Measurements from ENCODE around the gene ERI3.

The ERI3 gene

DNA sequence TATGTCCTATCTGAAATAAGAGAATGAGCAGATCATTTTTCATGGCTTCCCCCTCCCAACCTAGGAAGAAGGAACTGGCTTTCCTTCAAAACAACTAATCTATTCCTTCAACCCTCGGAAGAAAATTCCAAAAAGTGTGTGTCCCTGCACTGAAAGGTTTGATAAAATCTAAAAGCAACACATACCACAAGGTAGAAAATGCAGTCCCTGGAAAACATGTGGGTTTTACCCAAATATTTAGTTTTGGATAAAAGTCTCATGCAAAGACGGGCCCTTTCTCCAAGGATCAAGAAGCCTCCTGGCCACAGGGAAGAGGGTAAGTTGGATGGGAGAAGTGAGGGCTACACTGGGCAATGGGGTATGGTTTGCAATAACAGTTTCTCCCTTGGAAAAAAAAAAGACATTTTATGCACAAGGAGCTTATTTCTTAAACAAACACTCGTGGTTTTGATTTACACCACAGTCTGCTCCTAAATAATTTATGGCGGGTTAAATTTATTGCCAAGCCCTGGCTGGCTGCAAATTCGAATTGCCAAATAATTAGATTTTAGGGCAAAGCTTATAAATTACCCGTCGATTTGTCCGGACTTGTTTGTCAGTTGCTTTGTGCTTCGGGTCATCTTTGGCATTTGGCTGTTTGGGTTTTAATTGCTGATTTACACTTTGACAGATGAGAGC is 28.9 kb downstream of the ERI3 start:
- TF ChIP-seq CTCF (IDR thresholded peaks at IDR 0.05; ENCODE audit: extremely low read depth, missing control alignments): no peak
- no peak for DNase-seq (ENCODE audit: low spot score)

DNA sequence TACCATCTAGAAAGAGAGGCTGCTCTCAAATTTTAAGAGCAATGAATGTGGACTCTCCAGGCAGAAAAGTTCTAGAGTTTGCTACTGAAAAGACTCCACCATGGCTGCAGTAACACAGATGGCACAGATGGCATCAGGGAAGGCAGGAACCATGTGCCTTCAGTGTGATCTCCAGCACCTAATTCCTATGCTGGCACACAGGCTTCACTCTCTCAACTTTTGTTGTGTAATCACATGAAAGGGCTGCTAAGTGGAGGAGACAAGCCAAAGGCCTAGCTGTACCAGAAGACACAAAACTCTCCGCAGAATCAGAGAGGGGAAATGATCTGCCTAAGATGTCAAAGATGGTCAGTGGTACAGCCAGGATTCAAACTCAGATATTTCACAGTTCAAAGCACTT is 31.1 kb downstream of the ERI3 start:
- TF ChIP-seq CTCF (IDR thresholded peaks at IDR 0.05; ENCODE audit: extremely low read depth, missing control alignments): no peak

DNA sequence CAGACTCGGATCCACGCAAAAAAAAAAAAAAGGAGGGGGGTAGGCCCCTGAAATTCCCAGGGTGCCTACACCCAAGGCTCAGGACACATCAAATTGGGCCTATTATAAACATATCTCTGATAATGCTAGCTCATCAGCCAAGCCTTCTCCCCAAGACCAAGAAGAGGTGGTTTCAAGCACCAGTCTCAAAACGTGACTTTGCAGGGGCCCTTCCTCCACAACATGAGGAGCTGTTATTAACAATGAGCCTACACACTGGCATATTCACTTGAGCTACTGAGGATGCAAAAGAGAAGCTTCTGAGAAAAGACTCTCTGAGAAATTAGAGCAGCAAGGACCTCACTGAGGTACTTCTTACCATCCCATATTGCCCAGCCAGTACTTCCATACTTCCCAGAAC is 32.7 kb downstream of the ERI3 start:
- no peak for TF ChIP-seq CTCF (IDR thresholded peaks at IDR 0.05; ENCODE audit: extremely low read depth, missing control alignments)
- no peak for DNase-seq (ENCODE audit: low spot score)

More for the DNA sequence above, 31.1 kb downstream of the ERI3 start:
- DNase-seq (ENCODE audit: low spot score): no peak

- no peak for TF ChIP-seq CTCF (IDR thresholded peaks at IDR 0.05; ENCODE audit: extremely low read depth, missing control alignments)
These were observed 33.6 kb downstream of the ERI3 start for GRCh38 chr1:44321466-44321865.

GRCh38 chr1:44318097-44319088 is 36.7 kb downstream of the ERI3 start:
- TF ChIP-seq CTCF (IDR thresholded peaks at IDR 0.05; ENCODE audit: extremely low read depth, missing control alignments): peak; percentile 60
- peak; percentile 78 for DNase-seq (ENCODE audit: low spot score)

More at GRCh38 chr1:44321466-44321865, 33.6 kb downstream of the ERI3 start:
- DNase-seq (ENCODE audit: low spot score): no peak

DNA sequence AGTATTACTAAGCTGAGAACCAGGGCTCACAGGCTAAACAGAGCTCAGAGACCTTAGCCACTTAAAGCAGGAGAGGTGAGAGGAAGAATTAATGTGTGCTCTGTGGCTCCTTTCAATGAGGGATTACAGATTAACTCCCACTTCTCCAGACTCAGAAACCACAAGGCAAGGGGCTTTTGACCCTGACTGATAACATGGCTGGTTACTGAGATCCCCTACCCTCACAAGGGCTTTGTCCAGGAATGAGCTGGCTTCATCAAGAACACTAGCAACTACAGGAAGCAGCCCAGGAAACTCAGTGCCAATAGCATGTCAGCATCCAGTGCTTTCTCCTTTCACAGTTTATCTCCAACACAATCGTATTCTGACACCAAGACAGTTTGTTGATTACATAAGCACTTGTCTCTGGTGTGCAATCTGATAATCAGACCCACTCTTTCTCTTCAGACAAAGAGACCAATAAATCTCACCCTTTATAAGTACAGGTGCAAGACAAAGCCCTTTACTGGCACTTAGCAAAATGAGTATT is 38.8 kb downstream of the ERI3 start:
- TF ChIP-seq CTCF (IDR thresholded peaks at IDR 0.05; ENCODE audit: extremely low read depth, missing control alignments): no peak
- no peak for DNase-seq (ENCODE audit: low spot score)

- DNase-seq (ENCODE audit: low spot score): no peak
- TF ChIP-seq CTCF (IDR thresholded peaks at IDR 0.05; ENCODE audit: extremely low read depth, missing control alignments): no peak
These were observed 39.5 kb downstream of the ERI3 start for GRCh38 chr1:44315521-44315920.
